ENCODE results near the gene ANKRD62.

- TF ChIP-seq CTCF (conservative IDR thresholded peaks at IDR 0.05; ENCODE audit: low read length): no peak
- no peak for TF ChIP-seq EZH2phosphoT487 (IDR thresholded peaks at IDR 0.05; ENCODE audit: borderline replicate concordance)
Measured at GRCh38 chr18:12074736-12075135, 18.9 kb upstream of the ANKRD62 start.
